Heart left ventricle (tissue), 13 donors: Measurements from ENCODE around the gene SWI5.

Experiments used
- CTCF ChIP-seq, 12 donors: fragments of 200-600 bp; sonication (generic) in 4 of 12; IDR thresholded peaks; one replicate each; pipeline versions ENCODE4 v1.5.0 to v1.8.0; 2018 to 2022; ENCODE audit warnings: antibody characterized with exemption in 12 of 12, mild to moderate bottlenecking in 5 of 12
- POLR2A ChIP-seq, 2 donors: fragments of 450-650 bp; IDR thresholded peaks; one replicate each; pipeline ENCODE4 v1.6.1; 2017; ENCODE audit warnings: antibody characterized with exemption in 2 of 2, mild to moderate bottlenecking in 2 of 2, moderate library complexity in 2 of 2
- donor health status: ischemic (EF 13 %, LVEDD 7.1; RV severe dilation, severe dysfunction).
- donor health status: DM: no; HTN: yes; CAD: no.
- donor health status: DM: no; HTN: no; CAD: no.
- donor health status: ischemic (EF 25% LVEDD 6.9; RV normal size, moderate dysfunction).
- donor health status: ischemic (EF 25% LVEDD 5.7; RV mildly dilated, moderate dysfunction).
- donor health status: ischemic (EF 35%, LVEDD 5.7; RV mildly dilated, moderate dysfunction).
- donor health status: nonischemic (EF 11% LVEDD 7.7; RV severe dilation, severe dysfunction).
- donor health status: DM: yes; HTN: yes; CAD: no.
- donor health status: PGD.
- donor health status: ischemic (EF 29% LVEDD 5.4; RV normal size, mild dysfunction).
- donor health status: nonischemic (EF 23%, LVEDD 6.1; RV moderate dilation, normal function).

GRCh38 chr9:128292009-128292408 is 15.9 kb downstream of the SWI5 start:
- TF ChIP-seq CTCF (IDR thresholded peaks at IDR 0.05) (no peak), POLR2A (IDR thresholded peaks at IDR 0.05) (no peak)
